ENCODE measurements around the gene KRTAP10-8. TPM values are rescaled to one million over a fixed set of nuclear protein-coding genes. Genes with fewer than 3 reads are reported as not detected.
"Not testable (repeated sequence)": the region's sequence is repeated elsewhere in the genome, so short reads cannot be mapped to it uniquely, and the experiment has no call there.

The KRTAP10-8 gene
- total RNA-seq, 1 donor from 2014 or later, result not detected

GRCh38 chr21:44598061-44598460 is 13.8 kb upstream of the KRTAP10-8 start:
- no peak for ATAC-seq
- DNase-seq (ENCODE audit: low spot score), result no peak

GRCh38 chr21:44599264-44600029 is 12.4 kb upstream of the KRTAP10-8 start:
- no peak for ATAC-seq
- no peak for DNase-seq (ENCODE audit: low spot score)

DNA sequence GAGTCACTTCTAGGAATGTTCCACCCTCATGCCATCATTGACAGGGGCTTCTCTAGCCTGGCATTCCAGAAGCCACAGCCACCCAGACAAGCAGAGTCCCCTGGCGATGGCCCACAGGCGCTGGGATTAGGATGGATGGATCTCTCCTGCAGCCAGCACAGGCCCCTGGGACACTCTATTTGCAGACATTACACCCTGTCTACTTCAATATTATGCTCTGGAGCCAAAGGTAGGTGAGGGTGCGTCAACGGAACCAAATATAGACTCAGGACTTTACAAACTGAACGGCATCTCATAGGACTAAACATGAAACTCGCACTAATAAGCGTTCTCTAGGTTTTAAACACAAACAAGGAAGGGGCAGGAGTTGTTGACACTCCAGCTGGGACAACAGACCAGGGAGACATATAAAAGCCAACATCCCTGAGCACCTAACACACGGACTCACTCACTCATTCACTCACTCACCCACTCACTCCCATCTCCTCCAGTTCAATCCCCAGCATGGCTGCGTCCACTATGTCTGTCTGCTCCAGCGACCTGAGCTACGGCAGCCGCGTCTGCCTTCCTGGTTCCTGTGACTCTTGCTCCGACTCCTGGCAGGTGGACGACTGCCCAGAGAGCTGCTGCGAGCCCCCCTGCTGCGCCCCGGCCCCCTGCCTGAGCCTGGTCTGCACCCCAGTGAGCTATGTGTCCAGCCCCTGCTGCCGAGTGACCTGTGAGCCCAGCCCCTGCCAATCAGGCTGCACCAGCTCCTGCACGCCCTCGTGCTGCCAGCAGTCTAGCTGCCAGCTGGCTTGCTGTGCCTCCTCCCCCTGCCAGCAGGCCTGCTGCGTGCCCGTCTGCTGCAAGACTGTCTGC is 11.5 kb upstream of the KRTAP10-8 start, which contains the start of gene KRTAP10-7:
Gene KRTAP10-7 (plus strand): TSS at position 480 of the 861 bp plus-strand sequence. CDS start 25 bp downstream, at position 505.
- ATAC-seq, result peak; percentile 66
- not testable (repeated sequence) for DNase-seq (ENCODE audit: low spot score)

GRCh38 chr21:44601091-44601490 is 10.8 kb upstream of the KRTAP10-8 start:
- DNase-seq (ENCODE audit: low spot score), result not testable (repeated sequence)
- ATAC-seq, result peak; percentile 35

- ATAC-seq, result no peak
- no peak for DNase-seq (ENCODE audit: low spot score)
These were observed 10.1 kb upstream of the KRTAP10-8 start for GRCh38 chr21:44601596-44602462.

- DNase-seq (ENCODE audit: low spot score) (no peak), ATAC-seq (no peak)
These were observed 9.4 kb upstream of the KRTAP10-8 start for GRCh38 chr21:44602463-44602850.

DNA sequence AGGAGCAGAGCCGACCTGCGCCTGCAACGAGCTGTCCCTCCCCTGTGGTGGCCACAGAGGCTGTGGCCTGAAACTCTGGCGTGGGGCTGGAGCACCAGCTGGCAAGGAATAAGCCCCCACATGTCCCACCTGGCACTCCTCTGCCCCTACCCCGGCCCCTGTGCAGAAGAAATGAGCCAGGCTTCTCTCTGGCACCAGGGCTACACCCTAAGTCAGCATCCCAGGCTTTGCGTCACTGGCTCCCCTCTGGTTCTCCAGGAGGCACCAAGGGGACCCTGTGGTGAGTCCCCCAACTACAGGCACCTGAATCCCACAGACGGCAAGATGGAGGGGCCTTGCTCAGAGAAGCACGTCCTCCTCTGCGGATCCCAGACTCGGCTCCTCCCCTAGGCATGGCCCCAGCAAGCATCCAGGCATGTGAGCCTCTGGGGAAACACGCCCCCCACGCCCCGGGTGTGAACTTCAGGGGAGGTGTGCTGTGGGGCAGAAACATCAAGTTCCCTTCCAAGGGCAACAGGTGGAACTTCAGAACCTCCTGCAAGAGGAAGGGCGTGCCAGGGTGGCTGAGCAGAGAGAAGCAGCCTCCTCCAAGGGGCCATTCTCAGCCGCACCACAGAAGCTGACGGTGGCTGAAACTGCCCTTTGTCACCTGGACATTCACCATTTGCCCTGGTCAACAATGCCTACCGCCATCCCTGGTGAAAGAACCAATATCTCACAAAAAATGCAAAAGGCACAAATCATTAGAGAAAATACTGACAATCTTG is 8.6 kb upstream of the KRTAP10-8 start:
- DNase-seq (ENCODE audit: low spot score), result no peak
- ATAC-seq, result no peak

DNA sequence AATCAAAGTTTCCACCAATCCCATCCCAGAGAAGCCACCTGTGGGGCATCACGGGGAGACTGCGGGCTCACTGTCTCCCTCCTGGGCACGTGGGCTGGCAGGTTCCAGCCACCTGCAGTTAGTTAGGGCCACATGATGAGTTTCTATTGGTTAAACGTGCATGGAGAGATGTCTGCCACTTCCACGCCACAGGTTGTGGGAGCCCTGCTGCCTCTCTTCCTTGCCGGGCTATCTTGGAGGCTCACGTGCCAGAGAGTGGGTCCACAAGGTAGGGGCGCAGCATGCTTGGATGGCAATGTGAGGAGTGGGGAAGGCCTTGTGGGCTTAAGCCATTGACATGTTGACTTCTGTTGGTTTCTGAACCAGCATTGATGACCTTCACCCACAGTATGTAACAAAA is 8.0 kb upstream of the KRTAP10-8 start:
- DNase-seq (ENCODE audit: low spot score) (no peak), ATAC-seq (no peak)

GRCh38 chr21:44606495-44606894 is 5.4 kb upstream of the KRTAP10-8 start:
- ATAC-seq (no peak), DNase-seq (ENCODE audit: low spot score) (no peak)

GRCh38 chr21:44609193-44609592 is 2.7 kb upstream of the KRTAP10-8 start:
- DNase-seq (ENCODE audit: low spot score), result no peak
- ATAC-seq, result no peak

GRCh38 chr21:44610157-44610843 is 1.6 kb upstream of the KRTAP10-8 start:
- not testable (repeated sequence) for DNase-seq (ENCODE audit: low spot score)

DNA sequence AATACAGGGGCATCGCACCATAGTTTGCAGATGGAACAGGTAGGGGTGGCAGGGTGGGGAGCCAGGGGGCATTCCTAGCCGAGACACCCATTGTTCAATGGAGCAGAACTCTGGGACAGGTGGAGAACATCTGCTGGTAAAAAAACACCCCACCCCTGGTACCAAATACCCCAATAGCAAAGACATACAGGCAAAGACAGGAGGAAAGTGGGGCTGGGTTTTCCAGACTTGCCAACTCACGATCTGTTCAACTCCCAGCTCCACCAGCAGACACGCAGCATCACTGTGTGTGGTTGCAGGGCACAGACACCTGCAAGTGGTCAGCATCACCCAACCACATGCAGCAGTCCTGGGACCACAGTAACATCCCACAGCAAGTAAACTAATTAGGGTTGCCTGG is 328 bp upstream of the KRTAP10-8 start:
- DNase-seq (ENCODE audit: low spot score) (no peak), ATAC-seq (no peak)

More at GRCh38 chr21:44610157-44610843, 1.6 kb upstream of the KRTAP10-8 start:
- ATAC-seq, result not testable (repeated sequence)

DNA sequence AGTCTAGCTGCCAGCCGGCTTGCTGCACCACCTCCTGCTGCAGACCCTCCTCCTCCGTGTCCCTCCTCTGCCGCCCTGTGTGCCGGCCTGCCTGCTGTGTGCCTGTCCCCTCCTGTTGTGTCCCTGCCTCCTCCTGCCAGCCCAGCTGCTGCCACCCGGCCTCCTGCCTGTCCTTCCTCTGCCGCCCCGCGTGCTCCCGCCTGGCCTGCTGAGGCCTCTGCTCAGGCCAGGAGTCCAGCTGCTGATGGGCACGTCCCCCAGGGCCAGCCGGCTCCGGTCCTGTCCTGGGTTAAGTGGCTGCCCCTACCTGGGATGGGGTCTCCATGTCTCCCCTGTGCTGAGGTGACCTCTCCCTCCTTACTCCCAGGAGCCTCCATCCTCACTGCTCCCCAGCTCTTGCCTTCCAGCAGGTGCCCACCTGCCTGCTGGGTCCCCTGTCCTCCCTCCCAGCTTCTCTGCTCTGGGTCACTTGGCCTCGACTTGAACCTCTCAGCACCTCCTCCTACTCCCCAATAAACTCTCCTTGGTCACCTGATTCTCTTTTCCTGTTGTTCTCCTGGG is 870 bp downstream of the KRTAP10-8 start:
- ATAC-seq, result no peak
- DNase-seq (ENCODE audit: low spot score), result no peak

DNA sequence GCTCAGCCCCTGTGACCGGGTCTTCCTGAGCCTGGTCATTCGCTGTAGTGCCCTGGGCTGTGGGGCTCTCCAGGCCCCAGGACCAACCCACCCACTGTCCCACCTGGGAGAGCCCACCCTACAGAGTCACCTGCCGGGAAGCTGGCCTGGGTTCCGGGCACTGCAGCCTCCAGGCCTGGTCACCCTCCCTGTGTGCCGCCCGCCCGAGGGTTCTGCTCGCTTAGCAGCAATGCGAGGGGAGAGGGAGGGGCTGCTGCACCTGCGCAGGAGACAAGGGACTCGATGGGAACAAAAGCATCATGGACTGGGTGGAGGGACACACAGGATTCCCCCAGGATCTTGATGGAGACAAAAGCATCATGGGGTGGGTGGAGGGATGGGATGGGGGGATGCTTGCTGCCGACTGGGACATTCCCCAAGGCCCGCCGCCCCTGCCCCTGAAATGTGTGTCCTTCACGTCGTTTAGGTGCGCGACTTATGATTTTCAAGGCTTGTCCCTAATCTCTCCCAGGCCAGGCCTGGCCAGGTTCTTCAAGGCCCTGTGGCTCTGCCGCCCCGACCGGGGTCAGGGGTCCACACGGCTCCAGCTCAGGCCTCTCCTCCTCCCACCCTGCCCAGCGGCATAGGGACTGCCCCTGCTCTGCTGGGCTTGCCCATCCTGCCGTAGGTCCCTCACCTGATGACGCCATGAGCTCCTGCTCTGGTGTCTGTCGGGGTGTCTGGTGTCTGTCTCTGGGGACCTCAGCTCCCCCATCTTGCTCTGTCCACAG is 1.7 kb downstream of the KRTAP10-8 start:
- DNase-seq (ENCODE audit: low spot score), result no peak

GRCh38 chr21:44614161-44614631 is 2.3 kb downstream of the KRTAP10-8 start:
- ATAC-seq (no peak), DNase-seq (ENCODE audit: low spot score) (no peak)

More for the DNA sequence above, 1.7 kb downstream of the KRTAP10-8 start:
- ATAC-seq, result no peak

DNA sequence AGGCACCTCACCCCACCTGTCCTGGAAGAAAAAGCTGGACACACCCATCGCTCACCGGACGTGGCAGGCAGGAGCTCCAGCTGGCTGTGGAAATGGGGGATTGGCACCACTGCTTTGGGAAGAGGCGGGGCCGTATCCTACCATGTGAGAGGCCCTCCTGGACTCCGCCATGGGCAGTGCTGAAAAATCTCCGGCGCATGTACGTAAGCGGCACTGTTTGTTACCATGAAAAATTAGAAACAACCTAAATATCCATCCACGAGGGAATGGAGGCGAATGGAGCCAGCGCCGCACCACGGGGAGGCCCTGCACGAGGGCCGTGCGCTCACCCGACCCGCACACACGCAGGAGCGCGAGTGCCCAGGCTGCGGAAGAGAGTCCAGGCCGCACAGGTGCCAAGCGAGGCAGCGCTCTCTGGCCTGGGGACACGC is 3.1 kb downstream of the KRTAP10-8 start:
- ATAC-seq (no peak), DNase-seq (ENCODE audit: low spot score) (no peak)

- no peak for DNase-seq (ENCODE audit: low spot score)
- no peak for ATAC-seq
These were observed 3.6 kb downstream of the KRTAP10-8 start for GRCh38 chr21:44615466-44615865.

GRCh38 chr21:44615911-44616590 is 4.2 kb downstream of the KRTAP10-8 start:
- no peak for DNase-seq (ENCODE audit: low spot score)
- ATAC-seq, result no peak

Data from left lobe of liver (tissue), 2 donors.